ENCODE results near the gene COPA.

GRCh38 chr1:160261556-160261892 is 81.5 kb downstream of the COPA start:
- no peak for TF ChIP-seq NRF1 (IDR thresholded peaks at IDR 0.05; ENCODE audit: low read depth, low read length)
- TF ChIP-seq GABPA (IDR thresholded peaks at IDR 0.05; ENCODE audit: low read depth), result no peak
- TF ChIP-seq, protein P1, sequence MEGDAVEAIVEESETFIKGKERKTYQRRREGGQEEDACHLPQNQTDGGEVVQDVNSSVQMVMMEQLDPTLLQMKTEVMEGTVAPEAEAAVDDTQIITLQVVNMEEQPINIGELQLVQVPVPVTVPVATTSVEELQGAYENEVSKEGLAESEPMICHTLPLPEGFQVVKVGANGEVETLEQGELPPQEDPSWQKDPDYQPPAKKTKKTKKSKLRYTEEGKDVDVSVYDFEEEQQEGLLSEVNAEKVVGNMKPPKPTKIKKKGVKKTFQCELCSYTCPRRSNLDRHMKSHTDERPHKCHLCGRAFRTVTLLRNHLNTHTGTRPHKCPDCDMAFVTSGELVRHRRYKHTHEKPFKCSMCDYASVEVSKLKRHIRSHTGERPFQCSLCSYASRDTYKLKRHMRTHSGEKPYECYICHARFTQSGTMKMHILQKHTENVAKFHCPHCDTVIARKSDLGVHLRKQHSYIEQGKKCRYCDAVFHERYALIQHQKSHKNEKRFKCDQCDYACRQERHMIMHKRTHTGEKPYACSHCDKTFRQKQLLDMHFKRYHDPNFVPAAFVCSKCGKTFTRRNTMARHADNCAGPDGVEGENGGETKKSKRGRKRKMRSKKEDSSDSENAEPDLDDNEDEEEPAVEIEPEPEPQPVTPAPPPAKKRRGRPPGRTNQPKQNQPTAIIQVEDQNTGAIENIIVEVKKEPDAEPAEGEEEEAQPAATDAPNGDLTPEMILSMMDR (IDR thresholded peaks at IDR 0.05), result no peak
- no peak for TF ChIP-seq SIN3A (IDR thresholded peaks at IDR 0.05; ENCODE audit: borderline replicate concordance, low read depth, low read length)
